GM10266 (cell line): Measurements from ENCODE around the gene NRG3.
A peak's percentile ranks its signal among the peaks of the same experiment; 100 is the strongest.

Experiments used
- DNase-seq: peaks from one replicate; pipeline ENCODE4 v3.0.0; 2012; ENCODE audit errors: extremely low spot score
- CTCF ChIP-seq: IDR thresholded peaks from 2 replicates; pipeline ENCODE4 v1.5.1; 2012; ENCODE audit warnings: mild to moderate bottlenecking, low read depth; ENCODE audit not compliant: control insufficient read depth, insufficient read depth; ENCODE audit errors: missing control alignments

NRG3 gene

DNA sequence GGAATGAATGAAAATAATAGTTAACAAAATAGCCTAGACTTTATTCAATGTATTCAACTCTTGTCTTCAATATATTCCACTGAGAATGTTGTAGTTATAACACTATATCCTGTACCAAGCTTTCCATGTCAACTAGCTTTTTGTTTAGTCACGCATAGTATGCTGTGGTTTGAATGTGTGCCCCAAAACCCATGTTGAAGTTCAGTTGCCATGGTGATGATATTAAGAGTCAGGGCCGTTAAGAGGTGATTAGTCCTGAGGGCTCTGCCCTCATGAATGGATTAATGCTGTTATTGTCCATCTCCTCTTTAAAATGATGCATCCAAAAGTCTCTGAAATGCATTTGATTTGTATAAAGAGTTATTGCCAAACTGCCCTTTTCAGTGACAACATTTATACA, 887.6 kb downstream of the NRG3 start:
- no peak for TF ChIP-seq CTCF
- DNase-seq, result no peak

GRCh38 chr10:82768040-82768439, 893.0 kb downstream of the NRG3 start:
- DNase-seq, result no peak
- no peak for TF ChIP-seq CTCF

DNA sequence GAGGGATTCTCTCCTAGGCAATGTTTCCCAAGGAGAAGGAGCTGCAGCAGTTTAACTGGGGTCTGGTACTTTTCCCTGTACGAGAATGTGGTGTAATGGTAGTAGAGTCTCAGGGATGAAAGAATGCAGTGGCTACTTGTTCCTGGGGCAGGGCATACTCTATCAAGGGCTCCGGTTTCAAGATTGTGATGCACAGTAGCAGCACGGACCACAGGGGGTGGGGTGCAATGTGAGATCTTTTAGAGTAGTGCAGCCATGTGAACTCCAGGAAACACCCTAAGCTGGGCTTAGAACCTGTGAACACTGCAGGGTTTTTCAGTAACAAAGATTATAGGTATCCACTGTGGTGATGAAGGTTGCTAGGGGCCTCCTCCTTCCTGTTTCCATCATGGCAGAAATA, 903.9 kb downstream of the NRG3 start:
- TF ChIP-seq CTCF, result no peak
- no peak for DNase-seq

DNA sequence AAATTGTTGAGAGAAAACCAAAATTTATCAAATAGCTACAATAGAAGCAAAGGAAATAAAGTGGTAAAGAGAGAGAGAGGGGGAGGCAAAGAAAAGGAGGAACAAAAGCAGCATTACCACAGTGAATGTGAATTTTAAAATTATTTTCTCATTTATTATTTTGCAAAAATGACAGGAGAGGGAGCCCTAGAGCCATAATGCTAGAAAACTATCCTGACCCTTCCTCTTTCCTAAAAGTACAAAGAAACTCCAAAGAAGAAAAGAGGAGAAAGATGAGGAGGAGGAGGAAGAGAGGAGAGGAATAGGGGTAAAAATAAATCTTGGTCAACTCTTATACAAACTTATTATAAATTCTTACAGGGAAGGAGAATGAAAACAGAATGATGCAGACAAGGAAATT, 921.5 kb downstream of the NRG3 start:
- peak; percentile 19 for TF ChIP-seq CTCF
- DNase-seq, result no peak

- DNase-seq, result no peak
- no peak for TF ChIP-seq CTCF
Measured at GRCh38 chr10:82801289-82801688, 926.3 kb downstream of the NRG3 start.

- peak; percentile 16 for DNase-seq
- TF ChIP-seq CTCF, result peak; percentile 52
Measured at GRCh38 chr10:82811621-82812020, 936.6 kb downstream of the NRG3 start.

DNA sequence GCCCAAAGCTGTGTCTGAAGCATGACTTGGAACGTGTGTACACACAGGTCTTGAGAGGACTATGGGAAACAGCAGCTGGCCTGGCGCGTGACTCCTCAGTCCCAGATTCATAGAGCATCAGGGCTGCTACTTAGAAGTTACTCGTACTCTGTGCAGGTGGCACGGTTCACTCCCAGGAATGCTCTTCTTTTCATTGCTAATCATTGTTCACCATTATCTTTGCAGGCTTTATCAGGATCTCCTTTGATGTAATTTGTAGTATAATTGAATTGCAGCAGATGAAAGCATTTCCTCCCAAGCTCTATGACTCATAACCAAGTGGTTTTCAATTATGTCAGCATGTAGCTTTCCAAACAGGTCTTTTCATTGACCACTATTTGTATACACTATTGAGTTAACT, 938.9 kb downstream of the NRG3 start:
- no peak for TF ChIP-seq CTCF
- no peak for DNase-seq
